DMS79 treated with DMSO at 0.1 percent for 48 hours (cell line): ENCODE measurements around the gene GRK6.
"Not testable (repeated sequence)": the region's sequence is repeated elsewhere in the genome, so short reads cannot be mapped to it uniquely, and the experiment has no call there.

Experiments
- DNase-seq: peaks from one replicate; lab custom pipeline; 2025; lab: John Stamatoyannopoulos, UW

Gene GRK6

DNA sequence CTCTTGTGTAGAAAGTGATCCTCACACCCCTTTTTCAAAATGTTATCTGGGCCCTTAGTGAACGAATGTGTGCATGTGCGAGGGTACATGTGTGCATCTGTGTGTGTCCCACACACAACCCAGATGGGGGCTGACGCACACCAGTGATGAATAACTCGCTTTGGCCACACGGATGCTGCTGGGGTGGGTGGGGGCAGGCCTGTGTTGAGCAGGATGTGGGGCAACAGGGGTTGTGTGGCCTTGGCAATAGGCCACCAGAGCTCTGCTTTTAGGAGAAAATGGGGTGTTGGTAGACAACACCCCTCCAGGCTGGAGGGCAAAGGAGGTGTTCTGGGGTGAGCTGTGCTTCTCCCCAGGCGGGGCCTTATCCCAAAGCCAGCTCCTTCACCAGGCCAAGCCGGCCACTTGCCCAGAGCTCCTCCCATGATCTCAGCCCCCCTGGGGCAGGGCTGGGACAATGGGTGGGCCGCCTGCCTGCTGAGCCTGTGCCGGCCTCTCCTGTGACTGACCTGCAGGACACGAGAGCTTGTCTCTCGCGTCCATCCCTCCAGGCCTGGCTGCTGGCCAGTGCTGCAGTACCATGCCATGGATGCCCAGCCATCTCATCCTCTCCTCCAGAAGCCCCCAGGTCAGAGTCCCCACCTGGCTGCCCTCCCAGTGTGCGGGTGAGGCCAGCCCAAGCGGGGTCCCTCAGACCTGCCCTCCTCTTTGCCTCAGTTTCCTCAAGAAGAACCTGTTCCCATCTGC is 45.3 kb downstream of the GRK6 start:
- no peak for DNase-seq

DNA sequence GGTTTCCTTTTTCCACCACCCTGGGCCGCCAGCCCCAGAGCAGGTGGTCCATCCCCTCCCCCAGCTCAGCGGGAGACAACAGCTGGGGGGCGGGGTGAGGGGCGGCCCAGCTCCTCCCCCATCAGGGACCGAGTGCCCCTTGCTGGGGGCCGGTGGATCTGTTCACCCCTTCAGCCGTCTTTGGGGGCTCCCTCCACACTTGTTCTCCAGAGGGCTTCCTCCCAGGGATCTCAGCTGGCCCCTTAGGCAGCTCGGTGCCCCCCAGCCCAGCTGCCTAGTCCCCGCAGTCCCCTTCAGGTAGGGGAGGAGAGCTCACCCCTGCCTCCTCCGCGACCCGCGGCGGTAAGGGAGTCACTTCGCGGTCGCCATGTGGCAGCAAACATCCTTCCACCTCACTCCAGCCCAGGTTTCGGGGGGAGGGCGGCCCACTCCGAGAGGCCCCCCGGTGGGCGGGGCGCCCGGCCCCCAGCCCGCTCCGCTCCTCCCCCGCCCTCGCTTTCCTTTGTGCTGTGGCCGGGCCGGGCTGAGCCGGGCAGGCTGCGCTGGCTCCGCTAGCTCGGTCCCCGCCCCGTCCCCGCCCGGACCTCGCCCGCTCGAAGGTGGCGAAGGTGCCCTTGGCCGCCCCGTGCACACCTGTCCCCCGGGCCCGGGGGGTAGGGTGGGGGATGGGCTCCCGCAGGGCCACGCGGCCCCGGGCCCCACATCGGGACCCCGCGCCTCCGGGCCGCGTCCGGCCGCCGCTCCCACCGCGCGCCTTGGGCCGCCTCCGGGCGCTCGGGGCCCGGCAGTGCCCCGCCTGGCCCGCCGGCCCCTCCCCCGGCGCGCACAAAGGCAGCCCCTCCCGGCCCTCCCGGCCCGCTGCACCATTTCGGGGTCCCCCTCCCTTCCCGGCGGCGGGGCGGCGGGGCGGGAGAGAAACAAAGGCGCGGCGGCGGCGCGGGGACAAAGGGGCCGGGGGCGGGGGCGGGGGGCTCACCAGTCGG is 46.3 kb downstream of the GRK6 start:
- DNase-seq: peak; percentile 11

DNA sequence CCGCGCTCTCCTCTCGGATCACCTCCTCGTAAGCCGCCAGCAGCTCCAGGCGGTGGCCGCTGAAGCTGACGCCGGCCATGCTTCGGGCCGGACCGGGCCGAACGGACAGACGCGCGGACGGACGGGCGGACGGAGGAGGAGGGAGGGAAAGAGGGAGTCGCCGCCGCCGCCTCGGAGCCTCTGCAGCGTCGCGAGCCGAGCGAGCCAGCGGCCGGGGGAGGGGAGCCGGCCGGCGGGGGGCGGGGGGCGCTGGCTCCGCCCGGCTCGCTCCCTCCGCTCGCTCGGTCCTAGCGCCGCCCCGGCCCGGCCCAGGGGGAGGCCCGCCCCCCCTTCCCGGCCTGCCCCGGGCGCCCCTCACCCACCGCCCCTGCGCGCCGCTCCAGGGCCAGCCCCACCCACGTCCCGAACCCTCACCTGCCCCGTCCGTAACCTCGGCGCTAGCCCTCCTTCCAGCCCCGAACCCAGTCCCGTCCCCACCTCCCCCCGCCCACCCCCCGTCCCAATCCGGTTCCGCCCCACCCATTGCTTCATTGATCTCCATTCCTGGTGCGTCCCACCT is 47.0 kb downstream of the GRK6 start, which contains the start of gene DBN1:
Gene DBN1, minus strand, starts transcription at position 192 of the 559 bp plus-strand sequence. Its CDS starts 113 bp downstream, at position 79.
- DNase-seq: peak; percentile 7

GRCh38 chr5:177474002-177474476 is 47.6 kb downstream of the GRK6 start:
- DNase-seq: no peak

- no peak for DNase-seq
These were observed 48.5 kb downstream of the GRK6 start for GRCh38 chr5:177474846-177475562.

GRCh38 chr5:177475563-177476427 is 49.3 kb downstream of the GRK6 start:
- no peak for DNase-seq

- no peak for DNase-seq
These were observed 50.2 kb downstream of the GRK6 start for GRCh38 chr5:177476531-177477233.

GRCh38 chr5:177477701-177478477 is 51.4 kb downstream of the GRK6 start:
- DNase-seq: no peak

GRCh38 chr5:177478711-177479646 is 52.5 kb downstream of the GRK6 start:
- DNase-seq: peak; percentile 36

- no peak for DNase-seq
These were observed 53.3 kb downstream of the GRK6 start for GRCh38 chr5:177479774-177480173.

DNA sequence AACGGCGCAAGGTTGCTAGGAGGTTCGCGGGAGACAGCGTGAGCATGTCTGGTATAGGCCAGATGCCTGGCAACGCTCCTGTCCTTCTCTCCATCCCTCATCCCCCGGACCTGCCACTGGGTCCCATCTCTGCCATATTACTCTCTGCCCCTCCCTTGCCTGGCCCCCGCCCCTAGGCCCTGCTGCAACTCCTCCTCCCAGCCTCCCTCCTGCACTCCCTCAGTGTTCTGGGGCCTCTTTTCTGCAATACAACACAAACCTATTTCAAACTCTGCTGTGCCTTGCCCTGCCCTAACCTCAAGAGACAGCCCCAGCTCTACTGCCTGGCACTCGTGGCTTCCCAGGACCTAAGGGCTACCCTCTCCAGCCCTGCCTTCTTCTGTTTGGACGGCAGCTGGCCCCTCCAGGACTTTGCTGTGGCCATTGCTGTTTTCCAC is 55.9 kb downstream of the GRK6 start:
- DNase-seq: no peak

GRCh38 chr5:177483042-177483441 is 56.6 kb downstream of the GRK6 start:
- DNase-seq: no peak

GRCh38 chr5:177483994-177484901 is 57.8 kb downstream of the GRK6 start:
- no peak for DNase-seq

GRCh38 chr5:177484902-177485549 is 58.5 kb downstream of the GRK6 start:
- DNase-seq: no peak

DNA sequence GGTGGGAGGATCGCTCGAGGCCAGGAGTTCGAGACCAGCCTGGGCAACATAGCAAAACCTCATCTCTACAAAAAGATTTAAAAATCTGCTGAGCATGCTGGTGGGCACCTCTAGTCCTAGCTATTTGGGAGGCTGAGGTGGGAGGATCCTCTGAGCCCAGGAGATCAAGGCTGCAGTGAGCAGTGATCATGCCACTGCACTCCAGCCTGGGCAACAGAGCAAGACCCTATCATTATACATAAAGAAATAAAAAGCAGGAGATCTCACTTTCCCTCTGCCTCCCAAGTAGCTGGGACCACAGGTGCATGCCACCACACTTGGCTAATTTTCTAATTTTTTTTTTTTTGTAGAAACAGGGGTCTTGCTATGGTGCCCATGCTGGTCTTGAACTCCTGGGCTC is 59.3 kb downstream of the GRK6 start:
- DNase-seq: not testable (repeated sequence)

GRCh38 chr5:177486256-177486655 is 59.8 kb downstream of the GRK6 start:
- DNase-seq: no peak
